SK-N-SH treated with all-trans-retinoic acid at 6 μM for 48 hours (cell line): ENCODE measurements around the gene APOO.

Experiments used
- ARNTL ChIP-seq: fragments of 450-650 bp; formaldehyde crosslinking; IDR thresholded peaks from 2 replicates; pipeline ENCODE4 v1.5.0; 2020; ENCODE audit warnings: low read depth, mild to moderate bottlenecking, moderate library complexity, borderline replicate concordance
- CSDC2 ChIP-seq: fragments of 250-450 bp; sonication (Bioruptor Pico); IDR thresholded peaks from 2 replicates; pipeline ENCODE4 v1.5.0; 2020; ENCODE audit warnings: mild to moderate bottlenecking, moderate library complexity
- ESRRG ChIP-seq: fragments of 250-450 bp; sonication (Bioruptor Pico); IDR thresholded peaks from 2 replicates; pipeline ENCODE4 v1.6.1; 2021; ENCODE audit warnings: mild to moderate bottlenecking
- GLIS3 ChIP-seq: fragments of 250-450 bp; sonication (Bioruptor Pico); IDR thresholded peaks from 2 replicates; pipeline ENCODE4 v1.5.0; 2020; ENCODE audit warnings: mild to moderate bottlenecking, moderate library complexity
- RARB ChIP-seq: fragments of 250-450 bp; sonication (Bioruptor Pico); IDR thresholded peaks from 2 replicates; pipeline ENCODE4 v1.8.0; 2021; ENCODE audit warnings: mild to moderate bottlenecking, moderate library complexity
- TCF4 ChIP-seq: fragments of 250-450 bp; sonication (Bioruptor Pico); IDR thresholded peaks from 2 replicates; pipeline ENCODE4 v1.8.0; 2021; ENCODE audit warnings: mild to moderate bottlenecking, moderate library complexity, borderline replicate concordance
- TOX ChIP-seq: fragments of 250-450 bp; sonication (Bioruptor Pico); IDR thresholded peaks from 2 replicates; pipeline ENCODE4 v1.8.0; 2021; ENCODE audit warnings: mild to moderate bottlenecking, moderate library complexity, borderline replicate concordance
- ZC3H10 ChIP-seq: fragments of 250-450 bp; sonication (Bioruptor Pico); IDR thresholded peaks from 2 replicates; pipeline ENCODE4 v1.5.1; 2021; ENCODE audit warnings: mild to moderate bottlenecking, moderate library complexity
- ZFP3 ChIP-seq: fragments of 250-450 bp; sonication (Bioruptor Pico); IDR thresholded peaks from 2 replicates; pipeline ENCODE4 v1.5.0; 2020; ENCODE audit warnings: mild to moderate bottlenecking, moderate library complexity
- ZNF565 ChIP-seq: fragments of 450-650 bp; formaldehyde crosslinking; conservative IDR thresholded peaks from 2 replicates; pipeline ENCODE4 v1.5.0; 2020; ENCODE audit warnings: low read depth, mild to moderate bottlenecking, moderate library complexity
- ZNF70 ChIP-seq: fragments of 450-650 bp; formaldehyde crosslinking; IDR thresholded peaks from 2 replicates; pipeline ENCODE4 v1.5.0; 2020; ENCODE audit warnings: mild to moderate bottlenecking, moderate library complexity
- TF ChIP-seq, protein P1 (sequence below): fragments of 250-450 bp; sonication (Bioruptor Pico); IDR thresholded peaks from 2 replicates; pipeline ENCODE4 v1.8.0; 2020; ENCODE audit warnings: mild to moderate bottlenecking, moderate library complexity, borderline replicate concordance
- TF ChIP-seq, protein P2 (sequence below): fragments of 250-450 bp; sonication (Bioruptor Pico); IDR thresholded peaks from 2 replicates; pipeline ENCODE4 v1.5.1; 2021; ENCODE audit warnings: mild to moderate bottlenecking, moderate library complexity

DNA sequence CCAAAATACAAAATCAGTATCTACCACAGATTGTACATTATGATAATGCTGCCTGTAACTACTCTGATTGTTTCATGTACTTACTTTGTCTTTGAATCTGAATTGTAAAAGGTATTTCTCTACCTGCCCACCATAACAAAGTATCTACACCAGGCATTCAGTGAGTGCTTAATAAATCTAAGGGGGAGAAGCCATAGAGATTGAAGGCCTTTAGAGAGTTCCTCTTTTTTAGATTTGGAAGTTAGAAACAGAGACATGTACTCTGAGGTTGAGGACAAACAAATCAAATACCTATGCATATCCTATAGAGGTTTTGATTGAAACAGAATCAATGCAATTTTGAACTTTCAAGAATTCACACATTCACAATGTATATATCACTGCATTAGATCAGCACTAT, 82.1 kb downstream of the APOO start:
- TF ChIP-seq CSDC2 (CRISPR knock-in tag) (no peak), RARB (no peak), ZNF70 (CRISPR knock-in tag) (no peak), TOX (CRISPR knock-in tag) (no peak), ZNF565 (CRISPR knock-in tag) (no peak), ARNTL (CRISPR knock-in tag) (no peak), TCF4 (CRISPR knock-in tag) (no peak), ZFP3 (no peak), GLIS3 (CRISPR knock-in tag) (no peak), ZC3H10 (no peak), ESRRG (CRISPR knock-in tag) (no peak)
- TF ChIP-seq, protein P1, sequence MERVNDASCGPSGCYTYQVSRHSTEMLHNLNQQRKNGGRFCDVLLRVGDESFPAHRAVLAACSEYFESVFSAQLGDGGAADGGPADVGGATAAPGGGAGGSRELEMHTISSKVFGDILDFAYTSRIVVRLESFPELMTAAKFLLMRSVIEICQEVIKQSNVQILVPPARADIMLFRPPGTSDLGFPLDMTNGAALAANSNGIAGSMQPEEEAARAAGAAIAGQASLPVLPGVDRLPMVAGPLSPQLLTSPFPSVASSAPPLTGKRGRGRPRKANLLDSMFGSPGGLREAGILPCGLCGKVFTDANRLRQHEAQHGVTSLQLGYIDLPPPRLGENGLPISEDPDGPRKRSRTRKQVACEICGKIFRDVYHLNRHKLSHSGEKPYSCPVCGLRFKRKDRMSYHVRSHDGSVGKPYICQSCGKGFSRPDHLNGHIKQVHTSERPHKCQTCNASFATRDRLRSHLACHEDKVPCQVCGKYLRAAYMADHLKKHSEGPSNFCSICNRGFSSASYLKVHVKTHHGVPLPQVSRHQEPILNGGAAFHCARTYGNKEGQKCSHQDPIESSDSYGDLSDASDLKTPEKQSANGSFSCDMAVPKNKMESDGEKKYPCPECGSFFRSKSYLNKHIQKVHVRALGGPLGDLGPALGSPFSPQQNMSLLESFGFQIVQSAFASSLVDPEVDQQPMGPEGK (CRISPR knock-in tag) = no peak
- TF ChIP-seq, protein P2, sequence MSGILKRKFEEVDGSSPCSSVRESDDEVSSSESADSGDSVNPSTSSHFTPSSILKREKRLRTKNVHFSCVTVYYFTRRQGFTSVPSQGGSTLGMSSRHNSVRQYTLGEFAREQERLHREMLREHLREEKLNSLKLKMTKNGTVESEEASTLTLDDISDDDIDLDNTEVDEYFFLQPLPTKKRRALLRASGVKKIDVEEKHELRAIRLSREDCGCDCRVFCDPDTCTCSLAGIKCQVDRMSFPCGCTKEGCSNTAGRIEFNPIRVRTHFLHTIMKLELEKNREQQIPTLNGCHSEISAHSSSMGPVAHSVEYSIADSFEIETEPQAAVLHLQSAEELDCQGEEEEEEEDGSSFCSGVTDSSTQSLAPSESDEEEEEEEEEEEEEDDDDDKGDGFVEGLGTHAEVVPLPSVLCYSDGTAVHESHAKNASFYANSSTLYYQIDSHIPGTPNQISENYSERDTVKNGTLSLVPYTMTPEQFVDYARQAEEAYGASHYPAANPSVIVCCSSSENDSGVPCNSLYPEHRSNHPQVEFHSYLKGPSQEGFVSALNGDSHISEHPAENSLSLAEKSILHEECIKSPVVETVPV (CRISPR knock-in tag) = no peak
